Effector CD4-positive, alpha-beta T cell (primary cell): ENCODE data around the gene NECAB2.

ENCODE experiments used
- DNase-seq: peaks from one replicate; pipeline ENCODE4 v3.0.0-alpha.2; 2020

NECAB2 gene

GRCh38 chr16:84027625-84028024 is 59.6 kb downstream of the NECAB2 start:
- no peak for DNase-seq

GRCh38 chr16:84029297-84030047 is 61.4 kb downstream of the NECAB2 start:
- DNase-seq = no peak

GRCh38 chr16:84031556-84031955 is 63.5 kb downstream of the NECAB2 start:
- no peak for DNase-seq

GRCh38 chr16:84032458-84033178 is 64.6 kb downstream of the NECAB2 start:
- DNase-seq = no peak

- DNase-seq = no peak
Observed at GRCh38 chr16:84033251-84034195, 65.5 kb downstream of the NECAB2 start.

GRCh38 chr16:84034516-84034915 is 66.5 kb downstream of the NECAB2 start:
- DNase-seq = no peak

GRCh38 chr16:84036131-84036530 is 68.1 kb downstream of the NECAB2 start:
- DNase-seq = no peak

GRCh38 chr16:84036982-84037425 is 69.0 kb downstream of the NECAB2 start:
- no peak for DNase-seq

- no peak for DNase-seq
Observed at GRCh38 chr16:84038469-84038868, 70.4 kb downstream of the NECAB2 start.

GRCh38 chr16:84039696-84040095 is 71.7 kb downstream of the NECAB2 start:
- DNase-seq = no peak

- no peak for DNase-seq
Observed at GRCh38 chr16:84040226-84040822, 72.3 kb downstream of the NECAB2 start.

GRCh38 chr16:84040823-84041820 is 73.1 kb downstream of the NECAB2 start:
- DNase-seq = no peak

- no peak for DNase-seq
Observed at GRCh38 chr16:84041881-84042280, 73.8 kb downstream of the NECAB2 start.

- DNase-seq = no peak
Observed at GRCh38 chr16:84042308-84042878, 74.3 kb downstream of the NECAB2 start, which contains the start of gene SLC38A8. Gene SLC38A8, minus strand, starts transcription at chr16:84042795. Its CDS starts 638 bp downstream, at chr16:84042157.

GRCh38 chr16:84042879-84043485 is 74.9 kb downstream of the NECAB2 start:
- DNase-seq = no peak

- no peak for DNase-seq
Observed at GRCh38 chr16:84043486-84044117, 75.6 kb downstream of the NECAB2 start.

GRCh38 chr16:84044118-84044488 is 76.1 kb downstream of the NECAB2 start:
- no peak for DNase-seq

- DNase-seq = no peak
Observed at GRCh38 chr16:84045001-84045817, 77.2 kb downstream of the NECAB2 start.
